RWPE2 (cell line): ENCODE data around the gene BCAR1.
A peak's percentile ranks its signal among the peaks of the same experiment; 100 is the strongest.
"Not testable (repeated sequence)": the region's sequence is repeated elsewhere in the genome, so short reads cannot be mapped to it uniquely, and the experiment has no call there.

Experiments used
- ATAC-seq: fragments of 200-7000 bp; cut with Tn5 transposase; 3 replicates; pipeline ENCODE4 v1.9.1; 2021; ENCODE audit warnings: low read depth
- DNase-seq: peaks from one replicate; pipeline ENCODE4 v3.0.0-alpha.2; 2020; ENCODE audit warnings: low spot score
- H3K27ac ChIP-seq: fragments of 450-650 bp; 2 replicates; pipeline ENCODE4 v1.5.1; 2017; ENCODE audit warnings: mild to moderate bottlenecking; ENCODE audit not compliant: poor library complexity, severe bottlenecking
- H3K27me3 ChIP-seq: fragments of 250-450 bp; sonication (Bioruptor Pico); 2 replicates; pipeline ENCODE4 v1.5.1; 2021; ENCODE audit warnings: mild to moderate bottlenecking, moderate library complexity; ENCODE audit not compliant: insufficient read depth, poor library complexity, severe bottlenecking
- H3K36me3 ChIP-seq: fragments of 250-450 bp; sonication (Bioruptor Pico); 2 replicates; pipeline ENCODE4 v1.5.1; 2020; ENCODE audit warnings: low read depth, mild to moderate bottlenecking, moderate library complexity
- H3K4me1 ChIP-seq: fragments of 250-450 bp; sonication (Bioruptor Pico); 2 replicates; pipeline ENCODE4 v1.5.1; 2021; ENCODE audit warnings: mild to moderate bottlenecking, moderate library complexity; ENCODE audit not compliant: insufficient read depth, poor library complexity, severe bottlenecking
- H3K4me3 ChIP-seq: fragments of 250-450 bp; sonication (Bioruptor Pico); 2 replicates; pipeline ENCODE4 v1.5.1; 2021; ENCODE audit warnings: mild to moderate bottlenecking, moderate library complexity; ENCODE audit not compliant: severe bottlenecking
- H3K9me3 ChIP-seq: fragments of 250-450 bp; sonication (Bioruptor Pico); 2 replicates; pipeline ENCODE4 v1.5.1; 2021; ENCODE audit warnings: mild to moderate bottlenecking, moderate library complexity; ENCODE audit not compliant: severe bottlenecking
- TF ChIP-seq, protein P1 (sequence below): fragments of 450-650 bp; IDR thresholded peaks from one replicate; pipeline ENCODE4 v1.5.1; 2017; ENCODE audit warnings: mild to moderate bottlenecking, moderate library complexity; ENCODE audit not compliant: poor library complexity, severe bottlenecking

The BCAR1 gene

DNA sequence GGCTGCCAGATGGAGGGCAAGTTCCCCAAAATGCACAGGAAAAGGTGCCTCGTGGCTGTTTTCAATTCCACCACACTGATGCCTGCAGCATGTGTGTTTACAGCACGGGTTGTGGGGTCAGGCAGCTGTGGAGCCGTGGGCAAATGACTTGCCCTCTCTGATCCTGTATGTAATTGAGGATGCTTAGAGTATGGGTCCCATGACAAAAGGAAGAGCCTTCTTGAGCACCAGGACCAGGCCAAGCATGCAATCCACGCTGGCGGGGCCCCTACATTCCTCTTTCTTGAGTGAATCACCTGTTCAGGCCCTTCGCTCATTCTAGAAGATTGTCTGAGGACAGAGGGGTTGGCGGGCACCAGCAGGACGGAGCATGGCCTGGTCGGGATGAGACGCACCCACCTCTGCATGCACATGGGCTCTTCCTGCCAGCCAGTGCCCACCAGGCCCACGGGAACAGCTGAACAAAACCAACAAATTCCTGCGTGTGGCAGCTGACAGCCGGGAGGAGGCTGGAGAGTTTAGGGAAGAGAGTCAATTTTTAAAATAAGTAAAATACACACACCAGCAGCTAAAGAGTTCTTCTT is 43.1 kb downstream of the BCAR1 start:
- no peaks in the 10 kb centered on the region for H3K4me1 ChIP-seq
- TF ChIP-seq, protein P1, sequence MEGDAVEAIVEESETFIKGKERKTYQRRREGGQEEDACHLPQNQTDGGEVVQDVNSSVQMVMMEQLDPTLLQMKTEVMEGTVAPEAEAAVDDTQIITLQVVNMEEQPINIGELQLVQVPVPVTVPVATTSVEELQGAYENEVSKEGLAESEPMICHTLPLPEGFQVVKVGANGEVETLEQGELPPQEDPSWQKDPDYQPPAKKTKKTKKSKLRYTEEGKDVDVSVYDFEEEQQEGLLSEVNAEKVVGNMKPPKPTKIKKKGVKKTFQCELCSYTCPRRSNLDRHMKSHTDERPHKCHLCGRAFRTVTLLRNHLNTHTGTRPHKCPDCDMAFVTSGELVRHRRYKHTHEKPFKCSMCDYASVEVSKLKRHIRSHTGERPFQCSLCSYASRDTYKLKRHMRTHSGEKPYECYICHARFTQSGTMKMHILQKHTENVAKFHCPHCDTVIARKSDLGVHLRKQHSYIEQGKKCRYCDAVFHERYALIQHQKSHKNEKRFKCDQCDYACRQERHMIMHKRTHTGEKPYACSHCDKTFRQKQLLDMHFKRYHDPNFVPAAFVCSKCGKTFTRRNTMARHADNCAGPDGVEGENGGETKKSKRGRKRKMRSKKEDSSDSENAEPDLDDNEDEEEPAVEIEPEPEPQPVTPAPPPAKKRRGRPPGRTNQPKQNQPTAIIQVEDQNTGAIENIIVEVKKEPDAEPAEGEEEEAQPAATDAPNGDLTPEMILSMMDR = no peak
- no peak overlapping the region for H3K27ac ChIP-seq
- ATAC-seq (0 out of 3 replicates have a peak, but pooled peaks have one; percentile 6), DNase-seq (no peak)
- H3K36me3 ChIP-seq = no peaks in the 10 kb centered on the region
- no peaks in the 10 kb centered on the region for H3K9me3 ChIP-seq
- H3K4me3 ChIP-seq = no peak overlapping the region
- no peaks in the 10 kb centered on the region for H3K27me3 ChIP-seq

DNA sequence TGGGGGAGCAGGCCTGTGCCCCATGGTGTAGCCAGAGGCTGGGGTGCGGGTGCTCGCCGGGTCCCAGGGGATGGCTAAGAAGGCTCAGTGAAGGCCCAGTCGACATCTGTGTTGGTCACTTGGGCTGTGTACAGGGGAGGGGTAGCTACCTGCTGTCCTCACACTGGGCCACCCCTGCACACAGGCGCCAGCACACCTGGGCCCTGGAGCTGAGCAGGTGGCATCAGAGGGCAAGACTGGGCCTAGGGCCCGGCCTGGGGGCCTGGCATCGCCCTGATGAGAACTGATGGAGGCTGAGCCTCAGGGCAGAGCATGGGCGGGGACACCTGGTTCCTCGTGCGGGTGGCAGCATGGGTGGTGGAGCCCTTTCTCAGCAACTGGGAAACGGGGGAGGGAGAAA is 43.6 kb downstream of the BCAR1 start:
- H3K9me3 ChIP-seq = no peaks in the 10 kb centered on the region
- TF ChIP-seq, protein P1 = no peak
- H3K27ac ChIP-seq = no peak overlapping the region
- no peaks in the 10 kb centered on the region for H3K36me3 ChIP-seq
- ATAC-seq (no peak), DNase-seq (no peak)
- H3K4me3 ChIP-seq = no peak overlapping the region
- no peaks in the 10 kb centered on the region for H3K4me1 ChIP-seq
- no peaks in the 10 kb centered on the region for H3K27me3 ChIP-seq

DNA sequence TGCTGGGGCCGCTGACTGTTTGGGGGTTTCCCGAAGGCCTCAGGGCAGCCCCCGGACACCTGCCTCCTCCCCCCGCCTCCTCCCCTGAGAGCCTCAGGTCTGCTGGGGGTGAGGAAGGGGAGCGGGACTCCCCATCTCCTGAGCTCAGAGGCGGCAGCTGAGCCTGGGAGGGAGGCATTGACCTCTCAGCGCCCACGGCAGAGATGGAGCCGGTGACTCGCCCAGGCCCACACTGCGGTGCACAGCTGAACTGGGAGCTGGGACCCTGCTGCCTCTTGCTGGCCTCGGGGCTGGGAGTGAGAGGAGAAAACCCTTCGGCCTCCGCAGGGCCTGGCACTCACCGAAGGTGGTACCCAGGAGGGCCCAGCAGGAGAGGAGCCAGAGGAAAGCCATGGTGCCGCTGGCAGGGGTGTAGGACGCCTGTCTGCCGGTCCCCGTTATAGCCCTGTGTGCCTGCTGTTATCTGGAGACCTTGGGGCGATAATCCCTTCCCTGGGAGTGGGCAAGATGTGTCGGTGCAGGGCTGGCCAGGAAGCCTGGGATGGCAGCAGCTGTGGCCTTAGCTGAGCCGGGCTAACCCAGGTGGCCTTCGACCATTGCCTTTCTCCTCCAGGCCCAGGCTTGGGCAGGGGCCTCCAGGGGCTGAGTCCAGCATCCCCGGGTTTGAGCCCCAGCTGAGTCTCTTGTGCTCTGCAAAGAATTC is 44.5 kb downstream of the BCAR1 start, which contains the start of gene CTRB2:
Gene CTRB2, minus strand, starts transcription at position 413 of the 703 bp plus-strand sequence. Its CDS starts 20 bp downstream, at position 393.
- TF ChIP-seq, protein P1 = no peak
- DNase-seq = no peak
- H3K9me3 ChIP-seq = no peaks in the 10 kb centered on the region
- H3K27ac ChIP-seq = no peak within 1 kb of the TSS
- H3K27me3 ChIP-seq = no peaks in the 10 kb centered on the region
- no peak within 1 kb of the TSS for H3K4me3 ChIP-seq
- no peaks in the 10 kb centered on the region for H3K4me1 ChIP-seq
- H3K36me3 ChIP-seq = no peaks in the 10 kb centered on the region
- peak; percentile 12; the same call in 2 of the 3 replicates for ATAC-seq

DNA sequence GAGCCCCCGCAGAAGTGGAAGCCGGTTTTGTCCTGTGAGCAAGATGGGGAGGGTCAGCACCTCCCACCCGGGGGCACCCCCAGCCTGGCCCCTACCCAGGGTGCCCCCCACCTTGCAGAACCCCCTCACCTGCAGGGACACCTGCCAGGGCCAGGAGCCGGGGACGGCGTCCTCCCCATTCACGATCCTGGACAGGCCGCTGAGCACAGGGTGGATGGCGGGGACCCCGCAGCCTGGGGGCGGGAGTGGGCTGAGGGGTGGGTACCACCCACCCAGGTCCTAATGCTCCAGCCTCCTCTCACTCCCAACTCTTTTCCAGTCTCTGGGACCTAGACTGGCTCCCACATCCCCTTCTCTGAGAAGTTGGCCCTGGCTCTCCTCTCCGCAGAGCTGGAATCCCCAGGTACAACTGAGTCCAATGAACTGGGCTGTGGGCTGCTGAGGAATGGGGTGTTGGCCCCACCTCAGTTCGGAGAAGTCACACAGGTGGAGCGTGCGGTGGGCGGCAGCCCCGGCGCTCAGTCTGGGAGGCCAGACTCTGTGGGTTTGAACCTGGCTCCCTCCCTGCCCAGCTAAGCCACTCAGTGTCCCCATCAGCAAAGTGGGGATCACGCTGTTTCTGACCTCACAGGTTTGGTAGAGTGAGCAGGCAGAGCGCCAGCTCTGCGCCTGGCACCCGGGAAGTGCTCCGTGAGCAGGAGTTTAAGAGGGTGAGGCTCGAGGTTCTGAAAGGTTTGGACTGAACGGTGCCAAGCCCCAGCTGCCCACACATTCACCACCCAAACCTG is 45.3 kb downstream of the BCAR1 start:
- H3K27ac ChIP-seq, H3K4me3 ChIP-seq, H3K27me3 ChIP-seq, H3K9me3 ChIP-seq, H3K4me1 ChIP-seq, H3K36me3 ChIP-seq, DNase-seq: not testable (repeated sequence)
- peak; percentile 11; the same call in 2 of the 3 replicates for ATAC-seq

DNA sequence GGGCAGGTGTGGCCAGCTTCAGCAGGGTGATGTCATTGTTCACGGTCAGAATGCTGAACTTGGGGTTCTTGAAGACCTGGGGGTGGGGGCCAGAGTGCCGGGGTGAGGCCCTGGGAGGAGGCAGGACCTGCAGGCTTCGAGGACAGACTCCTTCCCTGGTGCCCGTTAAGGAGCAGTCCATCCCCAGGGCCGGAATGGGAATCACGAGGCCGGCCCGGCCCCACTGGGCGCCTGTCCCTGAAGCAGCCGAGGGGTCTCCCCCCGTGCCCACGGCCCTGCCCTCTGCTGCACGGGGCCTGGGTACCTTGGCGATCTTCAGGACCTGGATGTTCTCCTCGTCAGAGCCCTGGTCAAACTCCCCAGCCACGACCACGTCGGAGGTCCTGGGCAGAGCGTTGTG is 46.0 kb downstream of the BCAR1 start:
- not testable (repeated sequence) for H3K36me3 ChIP-seq, H3K27me3 ChIP-seq, H3K27ac ChIP-seq, ATAC-seq, H3K9me3 ChIP-seq, DNase-seq, H3K4me1 ChIP-seq, H3K4me3 ChIP-seq

DNA sequence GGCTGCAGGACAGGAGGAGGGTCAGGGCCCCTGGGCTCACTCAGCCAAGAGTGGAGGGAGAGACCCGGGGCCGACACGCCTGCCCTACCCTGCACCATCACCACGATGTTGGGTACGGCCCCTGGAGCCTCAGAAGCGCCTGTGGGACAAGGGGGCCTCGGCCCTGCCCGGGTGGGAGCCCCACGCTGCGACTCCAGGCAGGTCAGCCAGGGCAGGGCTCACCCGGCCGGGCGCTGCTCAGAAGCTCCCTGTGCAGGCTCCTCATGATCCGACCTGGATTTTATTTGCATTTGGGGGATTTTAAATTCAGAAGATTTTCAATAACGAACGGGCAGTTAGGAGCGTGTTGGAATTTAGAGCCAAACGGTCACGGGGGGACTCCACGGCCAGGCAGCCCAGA is 46.5 kb downstream of the BCAR1 start:
- not testable (repeated sequence) for H3K4me3 ChIP-seq, H3K36me3 ChIP-seq, H3K27ac ChIP-seq, H3K27me3 ChIP-seq, DNase-seq, H3K4me1 ChIP-seq, H3K9me3 ChIP-seq
- ATAC-seq = peak; percentile 14; the same call in 2 of the 3 replicates
